H1 (cell line): Measurements from ENCODE around the gene EIF1AY. TPM values are rescaled to one million over a fixed set of nuclear protein-coding genes. Genes with fewer than 3 reads are reported as not detected.
"Not testable (repeated sequence)": the region's sequence is repeated elsewhere in the genome, so short reads cannot be mapped to it uniquely, and the experiment has no call there.

ENCODE experiments used
- CTCF ChIA-PET: fragments of 300-600 bp; sonication (Branson Sonifier 250); formaldehyde crosslinking; loops from one replicate; lab custom pipeline; 2021; ENCODE audit not compliant: partially characterized antibody; lab: Charles Lee
- POLR2A ChIA-PET: fragments of 300-600 bp; sonication (Branson Sonifier 250); formaldehyde crosslinking; loops from one replicate; lab custom pipeline; 2021; ENCODE audit warnings: inconsistent platforms; ENCODE audit not compliant: partially characterized antibody; lab: Charles Lee
- DNase-seq, 2 experiments: peaks; one replicate each; pipeline versions ENCODE4 v3.0.0 to v3.0.0-alpha.2; 2010 to 2022; ENCODE audit warnings: low spot score in 2 of 2, low read depth in 1 of 2, mixed read lengths in 1 of 2
- FAIRE-seq: peaks from 2 replicates; lab custom pipeline; 2011; peaks lifted over from hg19 to GRCh38; lab: Jason Lieb, UNC
- H2AFZ ChIP-seq: 2 replicates; pipeline ENCODE4 v1.8.1; 2012; ENCODE audit warnings: low read length, inconsistent platforms
- H2AK5ac ChIP-seq: 2 replicates; pipeline ENCODE4 v1.6.1; 2013; ENCODE audit warnings: low read depth, low read length
- H2BK120ac ChIP-seq: replicated peaks from 2 replicates; pipeline ENCODE3; 2013; ENCODE audit warnings: low read depth, low read length, inconsistent platforms
- H2BK12ac ChIP-seq: 2 replicates; pipeline ENCODE4 v1.6.1; 2013; ENCODE audit warnings: low read depth, low read length
- H2BK15ac ChIP-seq: 2 replicates; pipeline ENCODE4 v1.6.1; 2013; ENCODE audit warnings: low read length
- H2BK20ac ChIP-seq: 2 replicates; pipeline ENCODE4 v1.6.1; 2013; ENCODE audit warnings: low read length
- H2BK5ac ChIP-seq: 2 replicates; pipeline ENCODE4 v1.6.1; 2013; ENCODE audit warnings: low read depth, low read length
- H3K14ac ChIP-seq: 2 replicates; pipeline ENCODE4 v1.6.1; 2013; ENCODE audit warnings: inconsistent platforms; ENCODE audit not compliant: insufficient read length
- H3K18ac ChIP-seq: 2 replicates; pipeline ENCODE4 v1.6.1; 2013; ENCODE audit warnings: low read length; ENCODE audit errors: extremely low read depth
- H3K23ac ChIP-seq: 2 replicates; pipeline ENCODE4 v1.6.1; 2013; ENCODE audit warnings: inconsistent platforms; ENCODE audit not compliant: insufficient read length
- H3K23me2 ChIP-seq: 2 replicates; pipeline ENCODE4 v1.6.1; 2013; ENCODE audit warnings: low read depth, low read length
- H3K27ac ChIP-seq: 2 replicates; pipeline ENCODE4 v1.6.1; 2011; ENCODE audit warnings: low read depth, low read length, inconsistent platforms
- H3K27me3 ChIP-seq, 4 experiments: replicated peaks in 1 of 4; 1 replicate in 1 of 4; 2 replicates in 3 of 4; pipeline versions ENCODE4 v1.6.1 to v1.8.1; 2011 to 2013; ENCODE audit warnings: low read length in 3 of 4, mild to moderate bottlenecking in 3 of 4, inconsistent platforms in 2 of 4, mixed read lengths in 2 of 4, moderate library complexity in 1 of 4; ENCODE audit not compliant: control insufficient read depth in 3 of 4, insufficient read depth in 3 of 4; ENCODE audit errors: extremely low read depth in 1 of 4
- H3K36me3 ChIP-seq, 4 experiments: 2 replicates each; pipeline versions ENCODE4 v1.6.1 to v1.8.1; 2011 to 2013; ENCODE audit warnings: mild to moderate bottlenecking in 4 of 4, low read length in 3 of 4, moderate library complexity in 2 of 4, control low read depth in 1 of 4, inconsistent platforms in 1 of 4; ENCODE audit not compliant: insufficient read depth in 4 of 4, control insufficient read depth in 2 of 4
- H3K4ac ChIP-seq: replicated peaks from 2 replicates; pipeline ENCODE3; 2013; ENCODE audit warnings: low read length, low read depth, mixed read lengths, inconsistent platforms; ENCODE audit not compliant: insufficient read length
- H3K4me1 ChIP-seq, 4 experiments: replicated peaks in 1 of 4; 1 replicate in 1 of 4; 2 replicates in 3 of 4; pipeline versions ENCODE4 v1.6.1 to v1.8.1; 2011 to 2013; ENCODE audit warnings: low read length in 3 of 4, inconsistent platforms in 2 of 4, mixed read lengths in 1 of 4; ENCODE audit not compliant: insufficient read depth in 4 of 4, control insufficient read depth in 3 of 4
- H3K4me2 ChIP-seq, 2 experiments: 2 replicates each; pipeline versions ENCODE4 v1.6.1 to v1.8.1; 2011 to 2013; ENCODE audit warnings: low read depth in 2 of 2, low read length in 2 of 2, control low read depth in 1 of 2, inconsistent platforms in 1 of 2, mild to moderate bottlenecking in 1 of 2; ENCODE audit not compliant: insufficient read depth in 1 of 2
- H3K4me3 ChIP-seq, 4 experiments: fragments of 200-600, 300-600 bp in 1 of 4; sonication (generic), shearing (Covaris generic), sonication (Bioruptor Twin) in 1 of 4; 2 replicates each; pipeline versions ENCODE4 v1.5.1 to v1.8.1; 2011 to 2016; ENCODE audit warnings: low read length in 4 of 4, low read depth in 3 of 4, control low read depth in 2 of 4, inconsistent platforms in 2 of 4, mild to moderate bottlenecking in 2 of 4, mixed read lengths in 1 of 4, moderate library complexity in 1 of 4; ENCODE audit not compliant: insufficient read depth in 2 of 4; ENCODE audit errors: extremely low read depth in 1 of 4
- H3K56ac ChIP-seq: replicated peaks from 2 replicates; pipeline ENCODE3; 2013; ENCODE audit warnings: low read depth, mild to moderate bottlenecking, mixed read lengths, low read length, inconsistent platforms; ENCODE audit not compliant: insufficient read length
- H3K79me1 ChIP-seq: 2 replicates; pipeline ENCODE4 v1.6.1; 2013; ENCODE audit warnings: low read depth, low read length, control low read depth
- H3K79me2 ChIP-seq, 2 experiments: 2 replicates each; pipeline versions ENCODE4 v1.6.1 to v1.8.1; 2012 to 2013; ENCODE audit warnings: low read length in 2 of 2, mild to moderate bottlenecking in 2 of 2, inconsistent platforms in 1 of 2; ENCODE audit not compliant: insufficient read depth in 2 of 2, control insufficient read depth in 1 of 2
- H3K9ac ChIP-seq, 4 experiments: replicated peaks in 1 of 4; 1 replicate in 1 of 4; 2 replicates in 3 of 4; pipeline versions ENCODE4 v1.6.1 to v1.8.1; 2011 to 2013; ENCODE audit warnings: low read depth in 3 of 4, low read length in 3 of 4, control low read depth in 2 of 4, mild to moderate bottlenecking in 2 of 4, moderate library complexity in 2 of 4, inconsistent platforms in 1 of 4; ENCODE audit errors: extremely low read depth in 1 of 4
- H3K9me3 ChIP-seq, 2 experiments: 2 replicates each; pipeline versions ENCODE4 v1.6.1 to v1.8.1; 2012 to 2013; ENCODE audit warnings: mild to moderate bottlenecking in 2 of 2, moderate library complexity in 2 of 2, control low read depth in 1 of 2, inconsistent platforms in 1 of 2, low read depth in 1 of 2, low read length in 1 of 2, mixed read lengths in 1 of 2; ENCODE audit not compliant: insufficient read depth in 2 of 2
- H4K20me1 ChIP-seq, 2 experiments: replicated peaks in 1 of 2; 2 replicates each; pipeline versions ENCODE3 to v1.8.1; 2011 to 2013; ENCODE audit warnings: inconsistent platforms in 2 of 2, low read length in 2 of 2, mild to moderate bottlenecking in 1 of 2; ENCODE audit not compliant: insufficient read depth in 2 of 2, control insufficient read depth in 1 of 2
- H4K5ac ChIP-seq: 2 replicates; pipeline ENCODE4 v1.6.1; 2013; ENCODE audit warnings: low read length, low read depth, mixed read lengths, inconsistent platforms; ENCODE audit not compliant: insufficient read length
- H4K8ac ChIP-seq: 2 replicates; pipeline ENCODE4 v1.8.0; 2013; ENCODE audit warnings: mild to moderate bottlenecking, moderate library complexity, low read length, inconsistent platforms; ENCODE audit not compliant: insufficient read depth; ENCODE audit errors: extremely low read depth
- H4K91ac ChIP-seq: replicated peaks from 2 replicates; pipeline ENCODE3; 2013; ENCODE audit warnings: low read length, mixed read lengths, inconsistent platforms; ENCODE audit not compliant: insufficient read length
- WGBS, 2 experiments: shearing (Covaris generic) in 1 of 2; methylation state at CpG; one replicate each; pipeline versions ENCODE4 v1.1.6 to v1.1.7; 2013 to 2015; ENCODE audit warnings: low lambda C conversion rate in 2 of 2, mixed read lengths in 2 of 2, inconsistent platforms in 1 of 2, low coverage in 1 of 2, missing lambda C conversion rate in 1 of 2; ENCODE audit not compliant: insufficient replicate concordance in 2 of 2, insufficient coverage in 1 of 2, insufficient read length in 1 of 2; ENCODE audit errors: extremely low coverage in 1 of 2, missing lambda C conversion rate in 1 of 2; 5-methylcytosine and 5-hydroxymethylcytosine counted together
- polyA plus RNA-seq, 7 experiments: library from polyadenylated mRNA; depleted of rRNA in 3 of 7; stranded (reverse) in 5 of 7; unstranded in 2 of 7; fragments of >200 nt in 5 of 7; fragments of 200-250 nt in 2 of 7; gene quantifications; 1 replicate in 5 of 7; 2 replicates in 1 of 7; 4 replicates in 1 of 7; pipeline versions ENCODE4 v1.2.1 to v1.2.3, GENCODE V29; 2011 to 2013; ENCODE audit warnings: missing spikeins in 2 of 7, mixed read lengths in 2 of 7
- total RNA-seq: library from RNA; stranded (reverse); fragmentation: NEBNext Ultra II Directional; extraction: Animal tissue kit (Norgen Biotek cat#: 25700); gene quantifications from 2 replicates; pipeline ENCODE4 v1.2.1, GENCODE V29; 2021

The EIF1AY gene
- total and polyA plus RNA-seq, 2 of the 8 experiments (the other 6 are each of a cell fraction or from before 2014, with no cell fraction given) = 8.8 to 34.1 TPM

DNA sequence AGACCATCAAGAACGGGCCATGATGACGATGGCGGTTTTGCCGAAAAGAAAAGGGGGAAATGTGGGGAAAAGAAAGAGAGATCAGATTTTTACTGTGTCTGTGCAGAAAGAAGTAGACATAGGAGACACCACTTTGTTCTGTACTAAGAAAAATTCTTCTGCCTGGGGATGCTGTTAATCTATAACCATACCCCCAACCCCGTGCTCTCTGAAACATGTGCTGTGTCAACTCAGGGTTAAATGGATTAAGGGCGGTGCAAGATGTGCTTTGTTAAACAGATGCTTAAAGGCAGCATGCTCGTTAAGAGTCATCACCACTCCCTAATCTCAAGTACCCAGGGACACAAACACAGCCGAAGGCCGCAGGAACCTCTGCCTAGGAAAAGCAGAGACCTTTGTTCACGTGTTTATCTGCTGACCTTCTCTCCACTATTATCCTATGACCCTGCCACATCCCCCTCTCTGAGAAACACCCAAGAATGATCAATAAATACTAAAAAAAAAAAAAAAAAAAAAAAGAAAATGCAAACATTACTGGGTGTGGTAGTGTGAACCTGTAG, 22.7 kb upstream of the EIF1AY start:
- not testable (repeated sequence) for H2AFZ ChIP-seq, H3K36me3 ChIP-seq, H3K27ac ChIP-seq

More for the DNA sequence above, 22.7 kb upstream of the EIF1AY start:
- H3K4ac ChIP-seq, POLR2A ChIA-PET, H4K91ac ChIP-seq, H3K4me1 ChIP-seq, H2BK5ac ChIP-seq, H3K4me2 ChIP-seq, H4K5ac ChIP-seq, DNase-seq, H3K23ac ChIP-seq, H2BK20ac ChIP-seq, CTCF ChIA-PET, H2BK15ac ChIP-seq, H3K18ac ChIP-seq, H4K20me1 ChIP-seq, H2BK12ac ChIP-seq, H3K79me1 ChIP-seq, H3K14ac ChIP-seq, H3K9ac ChIP-seq, H4K8ac ChIP-seq, H3K4me3 ChIP-seq, H3K79me2 ChIP-seq, H2BK120ac ChIP-seq, FAIRE-seq, H3K23me2 ChIP-seq, H3K56ac ChIP-seq, H3K27me3 ChIP-seq, H2AK5ac ChIP-seq: not testable (repeated sequence)
- peaks cover 0 to 28% of the 10 kb centered on the region in 2 experiments; a peak in 2 of 4 replicates for H3K9me3 ChIP-seq
- 93% methylated on average over 5 of the region's 10 CpGs; no CpG with 5 or more reads in 1 of the 2 experiments for WGBS, 2 experiments
